Omental fat pad (tissue), 4 donors: ENCODE results near the gene KAT6B. TPM values are rescaled to one million over a fixed set of nuclear protein-coding genes. Genes with fewer than 3 reads are reported as not detected.

Experiments used
- ATAC-seq: fragments of 150-250 bp; one replicate; pipeline ENCODE4 v1.9.1; 2016; ENCODE audit warnings: mild to moderate bottlenecking, moderate library complexity; ENCODE audit not compliant: low FRiP score
- DNase-seq: peaks from one replicate; pipeline ENCODE4 v3.0.0-alpha.2; 2019; ENCODE audit warnings: low spot score
- total RNA-seq, 4 donors: library from RNA; depleted of rRNA; stranded (reverse); fragments of >200 nt; gene quantifications; one replicate each; pipeline ENCODE4 v1.1.0, GENCODE V29; 2016
- TF ChIP-seq, protein P1 (sequence below), 3 donors: fragments of 450-650 bp; IDR thresholded peaks; one replicate each; pipeline ENCODE4 v1.5.1; 2016 to 2017; ENCODE audit warnings: antibody characterized with exemption in 3 of 3, mild to moderate bottlenecking in 3 of 3, moderate library complexity in 2 of 3

KAT6B gene
- total RNA-seq, 4 donors from 2014 or later: 32.2 to 50.3 (median 37.6) TPM

DNA sequence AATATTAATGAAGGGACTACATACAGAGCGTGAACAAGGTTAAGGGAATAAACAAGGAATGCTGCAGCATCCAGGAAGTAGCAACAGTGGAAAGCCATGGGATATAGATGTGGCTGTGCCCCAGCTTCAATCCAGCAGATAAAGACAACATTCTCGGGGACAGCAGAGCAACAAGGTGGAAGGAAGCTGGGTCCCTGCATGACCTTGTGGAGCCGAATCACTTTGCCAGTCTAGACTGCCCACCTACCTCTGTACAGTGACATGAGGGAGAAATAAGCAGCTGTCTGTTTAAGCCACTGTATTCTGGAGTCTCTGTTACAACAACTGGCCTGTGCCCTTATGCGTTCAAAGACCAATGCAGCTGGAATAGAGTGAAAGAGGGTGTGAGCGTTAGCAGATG, 255.0 kb downstream of the KAT6B start:
- DNase-seq (no peak), ATAC-seq (no peak)
- TF ChIP-seq, protein P1, sequence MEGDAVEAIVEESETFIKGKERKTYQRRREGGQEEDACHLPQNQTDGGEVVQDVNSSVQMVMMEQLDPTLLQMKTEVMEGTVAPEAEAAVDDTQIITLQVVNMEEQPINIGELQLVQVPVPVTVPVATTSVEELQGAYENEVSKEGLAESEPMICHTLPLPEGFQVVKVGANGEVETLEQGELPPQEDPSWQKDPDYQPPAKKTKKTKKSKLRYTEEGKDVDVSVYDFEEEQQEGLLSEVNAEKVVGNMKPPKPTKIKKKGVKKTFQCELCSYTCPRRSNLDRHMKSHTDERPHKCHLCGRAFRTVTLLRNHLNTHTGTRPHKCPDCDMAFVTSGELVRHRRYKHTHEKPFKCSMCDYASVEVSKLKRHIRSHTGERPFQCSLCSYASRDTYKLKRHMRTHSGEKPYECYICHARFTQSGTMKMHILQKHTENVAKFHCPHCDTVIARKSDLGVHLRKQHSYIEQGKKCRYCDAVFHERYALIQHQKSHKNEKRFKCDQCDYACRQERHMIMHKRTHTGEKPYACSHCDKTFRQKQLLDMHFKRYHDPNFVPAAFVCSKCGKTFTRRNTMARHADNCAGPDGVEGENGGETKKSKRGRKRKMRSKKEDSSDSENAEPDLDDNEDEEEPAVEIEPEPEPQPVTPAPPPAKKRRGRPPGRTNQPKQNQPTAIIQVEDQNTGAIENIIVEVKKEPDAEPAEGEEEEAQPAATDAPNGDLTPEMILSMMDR (IDR thresholded peaks at IDR 0.05): no peak
